ENCODE data around the gene PLAC1.

Gene PLAC1

DNA sequence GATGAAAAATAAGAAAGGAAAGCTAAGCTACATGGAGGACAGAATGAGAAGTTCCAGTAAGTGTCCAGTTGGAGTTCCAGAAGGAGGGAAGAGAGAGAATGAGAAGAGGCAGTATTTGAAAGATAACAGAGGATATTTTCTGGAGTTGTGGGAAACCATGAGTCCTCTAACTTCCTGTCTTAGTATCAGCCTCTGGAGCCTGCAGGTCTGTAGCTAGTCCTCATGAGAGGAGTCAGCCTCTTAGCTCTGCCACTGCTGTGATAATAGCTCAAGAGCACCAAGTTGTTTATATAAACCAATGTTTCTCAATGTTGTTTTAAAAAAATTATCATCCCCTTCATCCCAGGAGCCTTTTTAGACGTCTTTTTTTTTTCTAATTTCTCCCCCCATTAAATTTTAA lies 2.4 kb upstream of the PLAC1 start:
- no peaks in the 10 kb centered on the region for H3F3A ChIP-seq (ENCODE audit: insufficient read depth, low read length)
- H4K20me1 ChIP-seq (ENCODE audit: insufficient read depth, low read length), result no peaks in the 10 kb centered on the region
- no peaks in the 10 kb centered on the region for H3K36me3 ChIP-seq (ENCODE audit: insufficient read depth, low read length)
- TF ChIP-seq EZH2 (IDR thresholded peaks at IDR 0.05; ENCODE audit: borderline replicate concordance, low read length), result no peak
- TF ChIP-seq, protein P1, sequence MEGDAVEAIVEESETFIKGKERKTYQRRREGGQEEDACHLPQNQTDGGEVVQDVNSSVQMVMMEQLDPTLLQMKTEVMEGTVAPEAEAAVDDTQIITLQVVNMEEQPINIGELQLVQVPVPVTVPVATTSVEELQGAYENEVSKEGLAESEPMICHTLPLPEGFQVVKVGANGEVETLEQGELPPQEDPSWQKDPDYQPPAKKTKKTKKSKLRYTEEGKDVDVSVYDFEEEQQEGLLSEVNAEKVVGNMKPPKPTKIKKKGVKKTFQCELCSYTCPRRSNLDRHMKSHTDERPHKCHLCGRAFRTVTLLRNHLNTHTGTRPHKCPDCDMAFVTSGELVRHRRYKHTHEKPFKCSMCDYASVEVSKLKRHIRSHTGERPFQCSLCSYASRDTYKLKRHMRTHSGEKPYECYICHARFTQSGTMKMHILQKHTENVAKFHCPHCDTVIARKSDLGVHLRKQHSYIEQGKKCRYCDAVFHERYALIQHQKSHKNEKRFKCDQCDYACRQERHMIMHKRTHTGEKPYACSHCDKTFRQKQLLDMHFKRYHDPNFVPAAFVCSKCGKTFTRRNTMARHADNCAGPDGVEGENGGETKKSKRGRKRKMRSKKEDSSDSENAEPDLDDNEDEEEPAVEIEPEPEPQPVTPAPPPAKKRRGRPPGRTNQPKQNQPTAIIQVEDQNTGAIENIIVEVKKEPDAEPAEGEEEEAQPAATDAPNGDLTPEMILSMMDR (IDR thresholded peaks at IDR 0.05; ENCODE audit: low read length), result no peak
- H3K27ac ChIP-seq (ENCODE audit: low read depth, low read length, poor library complexity, severe bottlenecking), result no peak overlapping the region
- no peaks in the 10 kb centered on the region for H3K79me2 ChIP-seq (ENCODE audit: insufficient read depth, low read length)
- no peak overlapping the region for H3K9ac ChIP-seq (ENCODE audit: low read length)
- no peak overlapping the region for H3K4me3 ChIP-seq (ENCODE audit: low read depth, low read length, poor library complexity, severe bottlenecking)
- H3K9me2 ChIP-seq (ENCODE audit: low read depth, low read length), result no peaks in the 10 kb centered on the region
- H3K9me3 ChIP-seq (ENCODE audit: low read length), result no peaks in the 10 kb centered on the region
- no peak overlapping the region for H2AFZ ChIP-seq (ENCODE audit: low read length)
- no peaks in the 10 kb centered on the region for H3K4me1 ChIP-seq (ENCODE audit: insufficient read depth, low read length, severe bottlenecking)
- H3K27me3 ChIP-seq (ENCODE audit: insufficient read depth, low read length), result no peaks in the 10 kb centered on the region
- no peak overlapping the region for H3K4me2 ChIP-seq (ENCODE audit: low read length)

DNA sequence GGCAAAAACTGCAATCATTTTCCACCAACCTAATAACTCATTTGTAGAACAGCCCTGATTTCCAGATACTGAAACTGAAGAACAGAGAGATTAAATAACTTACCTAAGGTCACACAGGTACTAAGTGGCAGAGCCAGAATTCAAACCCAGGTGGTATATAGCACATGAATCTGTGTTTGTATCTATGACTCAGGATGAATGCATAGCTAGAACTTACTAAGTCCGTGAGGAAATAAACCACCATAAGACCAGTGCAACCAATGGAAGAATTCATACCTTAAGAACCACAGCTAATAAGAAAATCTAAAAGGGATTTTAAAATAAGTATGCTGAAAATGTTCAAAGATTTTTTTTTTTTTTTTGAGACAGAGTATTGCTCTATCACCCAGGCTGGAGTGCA lies 1.5 kb upstream of the PLAC1 start:
- no peaks in the 10 kb centered on the region for H3F3A ChIP-seq (ENCODE audit: insufficient read depth, low read length)
- no peak overlapping the region for H3K4me3 ChIP-seq (ENCODE audit: low read depth, low read length, poor library complexity, severe bottlenecking)
- H3K36me3 ChIP-seq (ENCODE audit: insufficient read depth, low read length), result no peaks in the 10 kb centered on the region
- H3K79me2 ChIP-seq (ENCODE audit: insufficient read depth, low read length), result no peaks in the 10 kb centered on the region
- H3K9me2 ChIP-seq (ENCODE audit: low read depth, low read length), result no peaks in the 10 kb centered on the region
- no peaks in the 10 kb centered on the region for H3K9me3 ChIP-seq (ENCODE audit: low read length)
- H4K20me1 ChIP-seq (ENCODE audit: insufficient read depth, low read length), result no peaks in the 10 kb centered on the region
- no peaks in the 10 kb centered on the region for H3K4me1 ChIP-seq (ENCODE audit: insufficient read depth, low read length, severe bottlenecking)
- no peak overlapping the region for H3K4me2 ChIP-seq (ENCODE audit: low read length)
- TF ChIP-seq, protein P1 (IDR thresholded peaks at IDR 0.05; ENCODE audit: low read length), result no peak
- TF ChIP-seq EZH2 (IDR thresholded peaks at IDR 0.05; ENCODE audit: borderline replicate concordance, low read length), result no peak
- no peak overlapping the region for H3K9ac ChIP-seq (ENCODE audit: low read length)
- no peaks in the 10 kb centered on the region for H3K27me3 ChIP-seq (ENCODE audit: insufficient read depth, low read length)
- no peak overlapping the region for H2AFZ ChIP-seq (ENCODE audit: low read length)
- H3K27ac ChIP-seq (ENCODE audit: low read depth, low read length, poor library complexity, severe bottlenecking), result no peak overlapping the region

DNA sequence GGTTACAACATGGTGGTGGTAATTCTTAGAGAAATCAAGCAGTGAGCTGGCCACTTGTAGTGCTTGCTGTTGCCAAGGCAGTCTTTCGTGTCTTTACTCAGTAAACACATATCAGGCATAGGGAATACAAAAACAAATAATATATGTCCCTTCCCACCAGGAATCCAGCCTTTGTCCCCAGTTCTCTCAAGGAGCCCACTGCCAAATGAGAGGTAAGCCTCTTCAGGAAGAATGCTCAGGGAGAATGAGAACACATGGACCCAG lies 421 bp upstream of the PLAC1 start:
- Histone ChIP-seq H3F3A (ENCODE audit: insufficient read depth, low read length) (no peaks in the 10 kb centered on the region), H3K9ac (ENCODE audit: low read length) (no peak overlapping the region), H3K4me1 (ENCODE audit: insufficient read depth, low read length, severe bottlenecking) (no peaks in the 10 kb centered on the region), H3K4me3 (ENCODE audit: low read depth, low read length, poor library complexity, severe bottlenecking) (no peak overlapping the region), H3K36me3 (ENCODE audit: insufficient read depth, low read length) (no peaks in the 10 kb centered on the region), H2AFZ (ENCODE audit: low read length) (no peak overlapping the region), H3K79me2 (ENCODE audit: insufficient read depth, low read length) (no peaks in the 10 kb centered on the region), H3K27ac (ENCODE audit: low read depth, low read length, poor library complexity, severe bottlenecking) (no peak overlapping the region), H3K9me2 (ENCODE audit: low read depth, low read length) (no peaks in the 10 kb centered on the region), H3K27me3 (ENCODE audit: insufficient read depth, low read length) (no peaks in the 10 kb centered on the region), H3K4me2 (ENCODE audit: low read length) (no peak overlapping the region), H3K9me3 (ENCODE audit: low read length) (no peaks in the 10 kb centered on the region), H4K20me1 (ENCODE audit: insufficient read depth, low read length) (no peaks in the 10 kb centered on the region)
- no peak for TF ChIP-seq EZH2 (IDR thresholded peaks at IDR 0.05; ENCODE audit: borderline replicate concordance, low read length)
- TF ChIP-seq, protein P1 (IDR thresholded peaks at IDR 0.05; ENCODE audit: low read length), result no peak
